Chondrocyte (in vitro differentiated cells): ENCODE data around the gene CES1. TPM values are rescaled to one million over a fixed set of nuclear protein-coding genes. Genes with fewer than 3 reads are reported as not detected.
"Not testable (repeated sequence)": the region's sequence is repeated elsewhere in the genome, so short reads cannot be mapped to it uniquely, and the experiment has no call there.

ENCODE experiments used
- DNase-seq: peaks from one replicate; pipeline ENCODE4 v3.0.0; 2021; ENCODE audit warnings: mixed read lengths, low spot score
- H3K27ac Mint-ChIP-seq: one replicate; pipeline ENCODE4 v1.8.0; 2021; ENCODE audit warnings: mild to moderate bottlenecking, moderate library complexity, mixed read lengths; ENCODE audit not compliant: unreplicated experiment
- H3K27me3 Mint-ChIP-seq: 2 replicates; pipeline ENCODE4 v1.8.0; 2021; ENCODE audit warnings: low read depth, mixed read lengths
- H3K36me3 Mint-ChIP-seq: 2 replicates; pipeline ENCODE4 v1.8.0; 2021; ENCODE audit warnings: low read depth, mixed read lengths
- H3K4me1 Mint-ChIP-seq: 2 replicates; pipeline ENCODE4 v1.8.0; 2021; ENCODE audit warnings: low read depth, mild to moderate bottlenecking, mixed read lengths
- H3K4me3 Mint-ChIP-seq: one replicate; pipeline ENCODE4 v1.8.0; 2021; ENCODE audit warnings: mild to moderate bottlenecking, moderate library complexity, mixed read lengths; ENCODE audit not compliant: unreplicated experiment
- H3K9me3 Mint-ChIP-seq: 2 replicates; pipeline ENCODE4 v1.8.0; 2021; ENCODE audit warnings: low read depth, mixed read lengths
- CTCF ChIP-seq: fragments of 200-600 bp; sonication (generic); IDR thresholded peaks from 2 replicates; pipeline ENCODE4 v1.5.0; 2021; ENCODE audit warnings: antibody characterized with exemption, mild to moderate bottlenecking, moderate library complexity
- total RNA-seq: library from RNA; stranded (reverse); gene quantifications from 3 replicates; pipeline ENCODE4 v1.2.1, GENCODE V29; 2021

Gene CES1
- total RNA-seq, 1 donor from 2014 or later, result not detected

GRCh38 chr16:55822280-55822810 is 10.6 kb downstream of the CES1 start:
- Mint-ChIP-seq H3K4me1 (no peaks in the 10 kb centered on the region), H3K4me3 (no peak overlapping the region), H3K27ac (no peak overlapping the region), H3K36me3 (no peaks in the 10 kb centered on the region), H3K9me3 (no peaks in the 10 kb centered on the region), H3K27me3 (peaks cover 28% of the 10 kb centered on the region)
- DNase-seq, result no peak
- no peak for TF ChIP-seq CTCF

GRCh38 chr16:55821210-55821609 is 11.7 kb downstream of the CES1 start:
- no peaks in the 10 kb centered on the region for H3K9me3 Mint-ChIP-seq
- H3K4me3 Mint-ChIP-seq, result no peak overlapping the region
- no peak overlapping the region for H3K27ac Mint-ChIP-seq
- H3K36me3 Mint-ChIP-seq, result no peaks in the 10 kb centered on the region
- TF ChIP-seq CTCF, result no peak
- no peaks in the 10 kb centered on the region for H3K4me1 Mint-ChIP-seq
- H3K27me3 Mint-ChIP-seq, result peaks cover 29% of the 10 kb centered on the region
- DNase-seq, result no peak

- H3K36me3 Mint-ChIP-seq, result no peaks in the 10 kb centered on the region
- H3K4me3 Mint-ChIP-seq, result no peak overlapping the region
- no peak for DNase-seq
- no peak for TF ChIP-seq CTCF
- H3K4me1 Mint-ChIP-seq, result no peaks in the 10 kb centered on the region
- H3K27me3 Mint-ChIP-seq, result peaks cover 29% of the 10 kb centered on the region
- no peak overlapping the region for H3K27ac Mint-ChIP-seq
- no peaks in the 10 kb centered on the region for H3K9me3 Mint-ChIP-seq
These were observed 12.3 kb downstream of the CES1 start for GRCh38 chr16:55820615-55821014.

GRCh38 chr16:55817236-55817912 is 15.5 kb downstream of the CES1 start:
- Mint-ChIP-seq H3K36me3 (no peaks in the 10 kb centered on the region), H3K9me3 (no peaks in the 10 kb centered on the region), H3K4me3 (no peak overlapping the region), H3K27ac (no peak overlapping the region), H3K27me3 (peaks cover 28% of the 10 kb centered on the region), H3K4me1 (no peaks in the 10 kb centered on the region)
- no peak for TF ChIP-seq CTCF
- no peak for DNase-seq

- not testable (repeated sequence) for H3K27ac Mint-ChIP-seq, DNase-seq, H3K36me3 Mint-ChIP-seq, H3K4me3 Mint-ChIP-seq, H3K9me3 Mint-ChIP-seq, H3K4me1 Mint-ChIP-seq
- peaks cover 26% of the 10 kb centered on the region for H3K27me3 Mint-ChIP-seq
These were observed 16.7 kb downstream of the CES1 start for GRCh38 chr16:55816222-55816621.

- Mint-ChIP-seq H3K4me3 (no peak overlapping the region), H3K27ac (no peak overlapping the region), H3K27me3 (peaks cover 34% of the 10 kb centered on the region)
These were observed 17.6 kb downstream of the CES1 start for GRCh38 chr16:55815320-55815719.

GRCh38 chr16:55814174-55814573 is 18.7 kb downstream of the CES1 start:
- not testable (repeated sequence) for H3K27ac Mint-ChIP-seq, H3K4me1 Mint-ChIP-seq, H3K36me3 Mint-ChIP-seq, H3K9me3 Mint-ChIP-seq, DNase-seq, H3K4me3 Mint-ChIP-seq
- H3K27me3 Mint-ChIP-seq, result peaks cover 43% of the 10 kb centered on the region

More at GRCh38 chr16:55815320-55815719, 17.6 kb downstream of the CES1 start:
- DNase-seq, result no peak
- no peaks in the 10 kb centered on the region for H3K36me3 Mint-ChIP-seq
- H3K9me3 Mint-ChIP-seq, result no peaks in the 10 kb centered on the region
- no peaks in the 10 kb centered on the region for H3K4me1 Mint-ChIP-seq
- no peak for TF ChIP-seq CTCF

GRCh38 chr16:55813730-55814129 is 19.2 kb downstream of the CES1 start:
- not testable (repeated sequence) for H3K9me3 Mint-ChIP-seq, H3K36me3 Mint-ChIP-seq, H3K27ac Mint-ChIP-seq, H3K4me3 Mint-ChIP-seq, H3K4me1 Mint-ChIP-seq, DNase-seq
- peaks cover 41% of the 10 kb centered on the region for H3K27me3 Mint-ChIP-seq
